ENCODE results near the gene SPRR4. TPM values are rescaled to one million over a fixed set of nuclear protein-coding genes. Genes with fewer than 3 reads are reported as not detected.
"Not testable (repeated sequence)": the region's sequence is repeated elsewhere in the genome, so short reads cannot be mapped to it uniquely, and the experiment has no call there.

Gene SPRR4
- total RNA-seq, 2 donors from 2014 or later: not detected

DNA sequence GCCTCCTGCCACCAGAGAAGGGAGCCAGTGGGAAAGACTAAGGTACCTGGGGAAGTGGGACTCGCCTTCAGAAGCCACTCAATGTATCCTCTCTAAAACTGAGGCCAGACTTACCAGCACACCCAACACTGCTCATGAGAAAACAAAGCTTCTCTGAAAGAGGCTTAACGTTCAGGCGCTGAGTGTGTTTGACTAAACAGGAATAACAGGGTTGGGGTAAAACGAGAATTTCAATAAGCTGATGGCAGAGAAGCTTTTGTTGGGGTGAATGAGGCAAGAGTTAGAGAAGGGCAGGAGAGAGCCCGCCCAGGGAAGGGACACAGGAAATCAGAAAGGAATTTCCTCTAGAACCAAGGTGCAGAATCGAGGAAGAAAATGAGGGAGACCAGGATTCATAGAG lies 29.4 kb downstream of the SPRR4 start:
- Mint-ChIP-seq H3K4me3 (no peak overlapping the region), H3K27ac (no peak overlapping the region)

DNA sequence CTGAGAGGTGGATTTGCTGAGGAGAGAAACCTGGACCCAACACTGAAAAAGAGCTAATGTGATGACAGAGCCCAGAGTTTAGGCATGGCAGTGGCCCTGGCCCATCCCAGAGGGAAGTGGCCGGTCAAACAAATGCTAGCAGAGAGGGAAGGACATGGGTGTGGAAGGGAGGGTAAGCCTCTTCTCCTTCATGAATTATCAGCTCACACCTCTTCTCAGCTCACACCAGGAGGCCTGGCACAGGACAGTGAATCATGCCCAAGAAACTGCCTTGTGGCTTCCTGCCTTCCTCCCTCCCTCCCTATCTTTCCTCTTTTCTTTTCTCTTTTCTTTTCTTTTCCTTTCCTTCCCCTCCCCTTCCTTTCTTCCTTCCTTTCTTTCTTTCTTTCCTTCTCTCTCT lies 29.8 kb downstream of the SPRR4 start:
- ATAC-seq (no peak), DNase-seq (no peak)
- no peaks in the 10 kb centered on the region for H3K9me3 ChIP-seq (ENCODE audit: control insufficient read depth, low read length, poor library complexity, severe bottlenecking)
- H3K4me3 Mint-ChIP-seq: no peak overlapping the region
- peaks cover 34% of the 10 kb centered on the region for H3K27me3 Mint-ChIP-seq
- H3K4me1 Mint-ChIP-seq: no peaks in the 10 kb centered on the region
- H3K27ac Mint-ChIP-seq: no peak overlapping the region
- H3K36me3 Mint-ChIP-seq (ENCODE audit: low read depth): peaks cover 2% of the 10 kb centered on the region

More for the DNA sequence above, 29.4 kb downstream of the SPRR4 start:
- ATAC-seq (no peak), DNase-seq (no peak)
- no peaks in the 10 kb centered on the region for H3K4me1 Mint-ChIP-seq
- H3K36me3 Mint-ChIP-seq (ENCODE audit: low read depth): peaks cover 2% of the 10 kb centered on the region
- peaks cover 34% of the 10 kb centered on the region for H3K27me3 Mint-ChIP-seq
- H3K9me3 ChIP-seq (ENCODE audit: control insufficient read depth, low read length, poor library complexity, severe bottlenecking): no peaks in the 10 kb centered on the region

DNA sequence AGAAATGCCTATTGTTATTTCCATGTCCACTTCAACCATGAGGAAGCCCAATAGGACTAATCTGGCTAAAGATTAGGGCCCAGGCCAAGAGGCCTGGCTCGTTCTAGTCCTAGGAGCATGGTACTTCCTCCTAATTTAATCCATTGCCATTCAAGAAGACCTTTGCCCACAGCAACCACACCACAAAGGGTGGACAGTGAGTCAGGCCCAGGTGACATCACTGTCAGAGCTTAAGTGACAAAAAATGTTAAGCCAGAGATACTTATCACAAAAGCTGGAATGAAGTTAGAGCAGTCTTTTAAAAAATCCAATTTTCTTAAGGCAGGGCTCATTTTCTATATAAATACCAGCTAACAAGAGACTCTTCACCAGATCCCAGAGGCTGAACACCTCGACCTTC lies 30.9 kb downstream of the SPRR4 start, which contains the start of gene SPRR3:
Gene SPRR3 (plus strand): TSS at position 368 of the 400 bp plus-strand sequence. CDS start 1,272 bp downstream, outside the sequence.
- no peak within 1 kb of the TSS for H3K27ac Mint-ChIP-seq
- H3K4me1 Mint-ChIP-seq: no peaks in the 10 kb centered on the region
- H3K36me3 Mint-ChIP-seq (ENCODE audit: low read depth): peaks cover 2% of the 10 kb centered on the region
- no peak within 1 kb of the TSS for H3K4me3 Mint-ChIP-seq
- ATAC-seq: no peak
- H3K9me3 ChIP-seq (ENCODE audit: control insufficient read depth, low read length, poor library complexity, severe bottlenecking): no peaks in the 10 kb centered on the region
- peaks cover 34% of the 10 kb centered on the region for H3K27me3 Mint-ChIP-seq
- DNase-seq: no peak

DNA sequence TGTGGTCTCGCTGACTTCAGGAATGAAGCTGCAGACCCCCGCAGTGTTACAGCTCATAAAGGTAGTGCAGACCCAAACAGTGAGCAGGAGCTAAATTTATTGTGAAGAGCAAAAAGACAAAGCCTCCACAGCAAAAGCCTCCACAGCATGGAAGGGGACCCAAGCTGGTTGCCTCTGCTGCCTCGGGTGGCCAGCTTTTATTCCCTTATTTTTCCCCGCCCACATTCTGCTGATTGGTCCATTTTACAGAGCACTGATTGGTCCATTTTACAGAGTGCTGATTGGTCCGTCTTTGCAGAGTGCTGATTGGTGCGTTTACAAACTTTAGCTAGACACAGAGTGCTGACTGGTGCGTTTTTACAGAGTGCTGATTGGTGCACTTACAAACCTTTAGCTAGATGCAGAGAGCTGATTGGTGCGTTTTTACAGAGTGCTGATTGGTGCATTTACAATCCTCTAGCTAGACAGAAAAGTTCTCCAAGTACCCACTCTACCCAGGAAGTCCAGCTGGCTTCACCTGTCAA lies 40.8 kb downstream of the SPRR4 start:
- not testable (repeated sequence) for H3K9me3 ChIP-seq (ENCODE audit: control insufficient read depth, low read length, poor library complexity, severe bottlenecking); DNase-seq; H3K4me1 Mint-ChIP-seq; H3K4me3 Mint-ChIP-seq; H3K36me3 Mint-ChIP-seq (ENCODE audit: low read depth); ATAC-seq; H3K27ac Mint-ChIP-seq
- H3K27me3 Mint-ChIP-seq: peaks cover 15% of the 10 kb centered on the region

DNA sequence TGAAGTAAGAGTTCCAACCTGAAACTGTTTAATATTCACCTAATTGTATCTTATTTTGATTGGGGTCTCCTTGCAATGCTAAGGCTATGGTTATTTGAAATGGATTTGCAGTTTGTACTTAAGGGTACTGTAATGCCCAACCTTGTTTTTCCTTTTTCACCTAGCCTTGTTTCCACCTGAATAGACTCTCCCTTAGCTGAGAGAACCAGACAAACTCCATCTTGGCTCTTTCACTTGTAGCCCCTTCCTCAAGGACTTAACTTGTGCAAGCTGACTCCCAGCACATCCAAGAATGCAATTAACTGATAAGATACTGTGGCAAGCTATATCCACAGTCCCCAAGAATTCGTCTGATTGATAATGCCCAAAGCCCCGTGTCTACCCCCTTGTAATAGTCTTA lies 51.4 kb downstream of the SPRR4 start:
- H3K27me3 Mint-ChIP-seq: peaks cover 65% of the 10 kb centered on the region
- not testable (repeated sequence) for H3K36me3 Mint-ChIP-seq (ENCODE audit: low read depth); H3K27ac Mint-ChIP-seq; H3K4me1 Mint-ChIP-seq; H3K4me3 Mint-ChIP-seq; DNase-seq; ATAC-seq; H3K9me3 ChIP-seq (ENCODE audit: control insufficient read depth, low read length, poor library complexity, severe bottlenecking)

Other genes with a start within 250 kb of the SPRR4 start
- not detected for gene KPRP, start 212.6 kb upstream of the SPRR4 start, total RNA-seq
- not detected for gene LCE1F, start 195.5 kb upstream of the SPRR4 start, total RNA-seq
- gene LCE1E, start 184.4 kb upstream of the SPRR4 start, total RNA-seq: not detected
- not detected for gene LCE1D, start 173.9 kb upstream of the SPRR4 start, total RNA-seq
- not detected for gene LCE1C, start 164.0 kb upstream of the SPRR4 start, total RNA-seq
- not detected for gene LCE1B, start 158.7 kb upstream of the SPRR4 start, total RNA-seq
- gene LCE1A, start 143.2 kb upstream of the SPRR4 start, total RNA-seq: not detected
- not detected for gene LCE6A, start 127.8 kb upstream of the SPRR4 start, total RNA-seq
- gene LCE7A, start 110.7 kb upstream of the SPRR4 start, total RNA-seq: not detected
- not detected for gene SMCP, start 92.3 kb upstream of the SPRR4 start, total RNA-seq
- gene IVL, start 62.1 kb upstream of the SPRR4 start, total RNA-seq: not detected
- not detected for gene SPRR5, start 23.4 kb upstream of the SPRR4 start, total RNA-seq
- not detected for gene SPRR1A, start 13.4 kb downstream of the SPRR4 start, total RNA-seq
- not detected for gene SPRR3, start 31.1 kb downstream of the SPRR4 start, total RNA-seq
- gene SPRR1B, start 60.6 kb downstream of the SPRR4 start, total RNA-seq: not detected
- gene SPRR2D, start 70.5 kb downstream of the SPRR4 start, total RNA-seq: not detected
- not detected for gene SPRR2A, start 86.9 kb downstream of the SPRR4 start, total RNA-seq
- not detected for gene SPRR2B, start 101.0 kb downstream of the SPRR4 start, total RNA-seq
- gene SPRR2E, start 123.9 kb downstream of the SPRR4 start, total RNA-seq: not detected
- gene SPRR2F, start 142.9 kb downstream of the SPRR4 start, total RNA-seq: not detected
- gene SPRR2G, start 180.2 kb downstream of the SPRR4 start, total RNA-seq: not detected
- gene LELP1, start 232.8 kb downstream of the SPRR4 start, total RNA-seq: not detected
- not detected for gene PRR9, start 246.9 kb downstream of the SPRR4 start, total RNA-seq